Measurements from ENCODE around the gene DSN1.

DSN1 gene

GRCh38 chr20:36720510-36720909 lies 53.1 kb downstream of the DSN1 start:
- no peak overlapping the region for H3K27ac ChIP-seq
- DNase-seq, result no peak
- H3K4me3 ChIP-seq (ENCODE audit: low read depth, low read length), result no peak overlapping the region
- TF ChIP-seq CTCF (IDR thresholded peaks at IDR 0.05; ENCODE audit: low read depth, low read length, missing control alignments), result no peak
- in situ Hi-C loops (cut with HindIII; ENCODE audit: low pct_ligation_motif_present, low sequenced_read_pairs), result no loop called here
- H3K36me3 ChIP-seq (replicated peaks), result peaks cover 2% of the 10 kb centered on the region
- no peaks in the 10 kb centered on the region for H3K27me3 ChIP-seq (replicated peaks)

- in situ Hi-C loops (cut with HindIII; ENCODE audit: low pct_ligation_motif_present, low sequenced_read_pairs), result no loop called here
- Histone ChIP-seq H3K27ac (no peak overlapping the region), H3K27me3 (replicated peaks) (no peaks in the 10 kb centered on the region), H3K4me3 (ENCODE audit: low read depth, low read length) (no peak overlapping the region), H3K36me3 (replicated peaks) (peaks cover 2% of the 10 kb centered on the region)
- peak; percentile 36 for TF ChIP-seq CTCF (IDR thresholded peaks at IDR 0.05; ENCODE audit: low read depth, low read length, missing control alignments)
- no peak for DNase-seq
Observed at GRCh38 chr20:36717657-36718056, 55.9 kb downstream of the DSN1 start.

GRCh38 chr20:36717021-36717420 lies 56.5 kb downstream of the DSN1 start:
- Histone ChIP-seq H3K27ac (no peak overlapping the region), H3K27me3 (replicated peaks) (no peaks in the 10 kb centered on the region), H3K36me3 (replicated peaks) (peaks cover 2% of the 10 kb centered on the region), H3K4me3 (ENCODE audit: low read depth, low read length) (no peak overlapping the region)
- TF ChIP-seq CTCF (IDR thresholded peaks at IDR 0.05; ENCODE audit: low read depth, low read length, missing control alignments), result no peak
- no peak for DNase-seq
- in situ Hi-C loops (cut with HindIII; ENCODE audit: low pct_ligation_motif_present, low sequenced_read_pairs), result no loop called here

GRCh38 chr20:36712775-36713174 lies 60.8 kb downstream of the DSN1 start:
- Histone ChIP-seq H3K27ac (no peak overlapping the region), H3K4me3 (ENCODE audit: low read depth, low read length) (no peak overlapping the region), H3K36me3 (replicated peaks) (no peaks in the 10 kb centered on the region), H3K27me3 (replicated peaks) (no peaks in the 10 kb centered on the region)
- no peak for DNase-seq
- TF ChIP-seq CTCF (IDR thresholded peaks at IDR 0.05; ENCODE audit: low read depth, low read length, missing control alignments), result no peak
- in situ Hi-C loops (cut with HindIII; ENCODE audit: low pct_ligation_motif_present, low sequenced_read_pairs), result no loop called here

- H3K27me3 ChIP-seq (replicated peaks), result no peaks in the 10 kb centered on the region
- no peak for DNase-seq
- in situ Hi-C loops (cut with HindIII; ENCODE audit: low pct_ligation_motif_present, low sequenced_read_pairs), result no loop called here
- no peak overlapping the region for H3K27ac ChIP-seq
- H3K4me3 ChIP-seq (ENCODE audit: low read depth, low read length), result no peak overlapping the region
- H3K36me3 ChIP-seq (replicated peaks), result no peaks in the 10 kb centered on the region
- TF ChIP-seq CTCF (IDR thresholded peaks at IDR 0.05; ENCODE audit: low read depth, low read length, missing control alignments), result no peak
Observed at GRCh38 chr20:36709126-36709525, 64.4 kb downstream of the DSN1 start.

- TF ChIP-seq CTCF (IDR thresholded peaks at IDR 0.05; ENCODE audit: low read depth, low read length, missing control alignments), result no peak
- no peak for DNase-seq
- H3K4me3 ChIP-seq (ENCODE audit: low read depth, low read length), result no peak overlapping the region
- no peaks in the 10 kb centered on the region for H3K36me3 ChIP-seq (replicated peaks)
- H3K27ac ChIP-seq, result no peak overlapping the region
- no peaks in the 10 kb centered on the region for H3K27me3 ChIP-seq (replicated peaks)
- in situ Hi-C loops (cut with HindIII; ENCODE audit: low pct_ligation_motif_present, low sequenced_read_pairs), result no loop called here
Observed at GRCh38 chr20:36703530-36703929, 70.0 kb downstream of the DSN1 start.
